Fibroblast of the aortic adventitia (primary cell): ENCODE data around the gene FKBP15. TPM values are rescaled to one million over a fixed set of nuclear protein-coding genes. Genes with fewer than 3 reads are reported as not detected.

Experiments used
- DNase-seq: peaks from one replicate; pipeline ENCODE4 v3.0.0-alpha.2; 2010; ENCODE audit warnings: low read depth
- H3K4me3 ChIP-seq: 2 replicates; pipeline ENCODE4 v1.5.1; 2011; ENCODE audit warnings: low read depth, mild to moderate bottlenecking, control low read depth, low read length, moderate library complexity
- CTCF ChIP-seq: IDR thresholded peaks from 2 replicates; pipeline ENCODE4 v1.5.1; 2011; ENCODE audit warnings: mild to moderate bottlenecking, low read length, control low read depth, inconsistent platforms; ENCODE audit not compliant: insufficient read depth
- total RNA-seq: library from RNA; depleted of rRNA; stranded (reverse); fragments of >200 nt; gene quantifications from 2 replicates; pipeline ENCODE4 v1.2.3, GENCODE V29; 2012; ENCODE audit warnings: low replicate concordance

FKBP15 gene
- total RNA-seq, 1 donor, result 27.7 TPM

DNA sequence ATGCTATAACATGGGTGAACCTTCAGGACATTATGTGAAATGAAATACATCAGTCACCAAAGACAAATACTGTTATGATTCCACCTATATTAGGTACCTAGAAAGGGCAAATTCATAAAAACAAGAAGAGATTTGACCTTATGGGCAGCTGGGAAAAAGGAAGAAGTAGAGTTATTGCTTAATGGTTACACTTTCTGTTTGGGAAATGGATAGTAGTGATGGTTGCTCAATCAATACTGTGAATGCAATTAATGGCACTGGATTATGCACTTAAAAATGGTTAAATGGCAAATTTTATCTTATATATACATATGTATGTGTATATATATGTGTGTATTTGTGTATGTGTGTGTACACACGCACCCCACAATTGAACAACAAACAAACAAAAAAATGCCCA lies 15.2 kb downstream of the FKBP15 start:
- TF ChIP-seq CTCF, result no peak
- DNase-seq, result no peak
- H3K4me3 ChIP-seq, result no peak overlapping the region

DNA sequence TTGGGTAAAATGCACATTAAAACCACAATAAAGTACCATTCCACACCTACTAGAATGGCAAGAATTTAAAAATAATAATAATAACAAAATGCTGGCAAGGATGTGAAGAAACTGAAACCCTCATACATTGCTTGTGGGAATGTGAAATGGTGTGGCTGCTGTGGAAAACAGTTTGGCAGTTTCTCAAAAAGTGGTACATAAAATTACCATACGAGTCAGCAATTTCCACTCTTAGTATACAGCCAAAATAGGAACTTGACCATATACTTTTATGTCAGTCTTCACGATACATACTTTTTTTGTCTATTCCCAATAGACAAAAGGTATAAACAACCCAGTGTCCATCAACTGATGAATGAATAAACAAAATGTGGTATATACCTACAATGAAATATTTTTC lies 15.6 kb downstream of the FKBP15 start:
- H3K4me3 ChIP-seq, result no peak overlapping the region
- no peak for DNase-seq
- no peak for TF ChIP-seq CTCF

DNA sequence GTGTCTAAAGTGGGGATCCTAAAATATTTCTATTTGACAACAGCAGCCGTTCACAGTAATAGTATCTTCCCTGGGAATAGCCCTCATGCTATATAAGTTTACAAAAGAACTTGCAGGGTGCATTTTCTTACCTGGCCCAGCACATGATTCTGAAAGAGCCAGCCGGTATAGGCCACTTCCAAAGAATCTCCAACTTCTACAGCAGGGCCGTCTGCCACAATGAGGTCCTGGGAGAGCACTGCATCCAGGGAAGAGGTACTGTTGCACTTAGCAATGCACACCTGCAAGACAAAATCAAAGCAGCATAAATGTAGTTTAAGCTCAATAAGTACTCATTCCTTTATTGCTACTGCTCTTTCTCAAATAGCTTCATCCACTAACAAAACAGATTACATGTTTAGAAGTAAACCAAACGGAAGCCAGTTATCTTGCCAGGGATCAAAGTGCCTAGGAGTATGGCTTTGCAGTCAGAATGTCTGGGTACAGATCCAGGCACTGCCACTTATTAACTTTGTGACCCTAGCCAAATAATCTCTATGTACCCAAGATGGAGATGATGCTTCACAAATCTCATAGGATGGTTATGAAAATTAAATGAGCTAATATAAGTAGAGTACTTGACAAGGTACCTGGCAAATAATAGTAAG lies 21.3 kb downstream of the FKBP15 start:
- no peak for TF ChIP-seq CTCF
- H3K4me3 ChIP-seq, result no peak overlapping the region
- no peak for DNase-seq

DNA sequence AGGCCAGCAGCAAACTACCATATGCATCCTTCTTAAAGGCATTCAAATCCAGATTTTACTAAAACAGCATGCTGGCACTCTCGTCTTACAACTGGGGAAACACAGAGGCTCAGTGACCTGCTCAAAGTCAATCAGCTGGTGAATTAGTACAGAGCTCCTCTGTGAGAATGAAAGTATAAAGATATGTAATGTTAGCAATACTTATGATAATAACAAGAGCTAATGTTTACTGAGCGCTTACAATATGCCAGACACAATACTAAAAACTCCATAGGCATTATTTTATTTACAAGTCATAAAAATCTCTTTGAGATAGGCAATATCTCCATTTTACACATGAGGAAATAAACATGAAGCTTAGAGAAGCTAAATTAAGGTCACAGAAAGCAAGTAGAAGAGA lies 28.6 kb downstream of the FKBP15 start:
- H3K4me3 ChIP-seq, result no peak overlapping the region
- no peak for TF ChIP-seq CTCF
- DNase-seq, result no peak

DNA sequence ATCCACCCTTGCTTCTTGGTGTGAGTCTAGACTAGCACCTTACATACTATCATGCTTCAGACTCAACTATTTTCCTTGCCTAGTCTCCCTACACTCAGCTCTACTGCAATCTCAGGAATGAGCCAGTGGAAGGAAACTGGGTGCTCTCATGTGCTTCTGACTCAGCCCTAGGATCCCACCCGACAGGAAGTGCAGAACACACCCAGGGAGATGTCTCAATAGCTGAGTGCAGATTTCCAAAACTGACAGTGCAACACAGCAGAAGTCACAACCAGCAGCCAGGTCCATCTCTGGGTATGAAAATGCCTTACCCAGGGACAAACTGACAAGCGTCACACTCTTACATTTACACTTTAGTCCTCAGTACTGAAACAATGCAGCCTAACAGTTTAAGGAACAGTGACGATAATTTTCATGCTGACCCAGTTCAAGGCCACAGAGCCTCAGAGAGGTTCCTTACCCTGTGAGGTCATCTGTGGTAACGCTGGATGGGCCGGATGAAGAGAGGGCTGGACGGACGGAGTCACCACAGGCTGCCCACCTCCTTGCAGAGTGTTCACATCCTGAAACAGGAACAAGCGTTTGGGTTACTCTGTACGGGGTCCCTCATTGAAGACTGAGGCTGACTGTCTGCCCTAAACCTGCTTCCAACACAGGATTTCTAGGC lies 33.0 kb downstream of the FKBP15 start:
- peak; percentile 94 for DNase-seq
- no peak for TF ChIP-seq CTCF
- peak overlapping the region; percentile 52 for H3K4me3 ChIP-seq

GRCh38 chr9:113186137-113186755 lies 34.8 kb downstream of the FKBP15 start:
- no peak for TF ChIP-seq CTCF
- H3K4me3 ChIP-seq, result no peak overlapping the region
- DNase-seq, result no peak
